Peyer's patch (tissue), 4 donors: ENCODE data around the gene WDR64. TPM values are rescaled to one million over a fixed set of nuclear protein-coding genes. Genes with fewer than 3 reads are reported as not detected.

Experiments
- DNase-seq, 3 donors: peaks; one replicate each; pipeline ENCODE4 v3.0.0-alpha.2; 2017 to 2019
- H3K27ac ChIP-seq, 4 donors: fragments of 200-600 bp; sonication (generic); one replicate each; pipeline ENCODE4 v1.5.1; 2016 to 2019
- H3K27me3 ChIP-seq, 2 donors: fragments of 200-600 bp; sonication (generic); one replicate each; pipeline ENCODE4 v1.5.1; 2019
- H3K36me3 ChIP-seq, 3 donors: fragments of 200-600 bp; sonication (generic); one replicate each; pipeline ENCODE4 v1.5.1; 2016 to 2019
- H3K4me1 ChIP-seq, 4 donors: fragments of 200-600 bp; sonication (generic); one replicate each; pipeline ENCODE4 v1.5.1; 2016 to 2019
- H3K4me3 ChIP-seq, 4 donors: fragments of 200-600 bp; sonication (generic); 1 replicate in 3 of 4; 2 replicates in 1 of 4; pipeline ENCODE4 v1.5.1; 2016 to 2019; ENCODE audit warnings: mild to moderate bottlenecking in 1 of 4
- H3K9me3 ChIP-seq, 4 donors: fragments of 200-600 bp; sonication (generic); one replicate each; pipeline ENCODE4 v1.5.1; 2016 to 2019; ENCODE audit warnings: mild to moderate bottlenecking in 1 of 4
- POLR2A ChIP-seq, 2 donors: fragments of 450-650 bp; IDR thresholded peaks; one replicate each; pipeline ENCODE4 v1.5.1; 2017; ENCODE audit warnings: antibody characterized with exemption in 2 of 2, mild to moderate bottlenecking in 2 of 2, moderate library complexity in 2 of 2
- total RNA-seq, 4 donors: library from RNA; depleted of rRNA; stranded (reverse); fragments of >200 nt; gene quantifications; one replicate each; pipeline ENCODE4 v1.1.0, GENCODE V29; 2016
- TF ChIP-seq, protein P1 (sequence below), 6 experiments: fragments of 450-650 bp in 4 of 6; fragments of 200-600 bp in 2 of 6; sonication (generic) in 1 of 6; IDR thresholded peaks; one replicate each; pipeline ENCODE4 v1.5.1; 2017 to 2019; ENCODE audit warnings: antibody characterized with exemption in 6 of 6, mild to moderate bottlenecking in 3 of 6, moderate library complexity in 1 of 6

WDR64 gene
- total RNA-seq, 4 donors from 2014 or later, result not detected

DNA sequence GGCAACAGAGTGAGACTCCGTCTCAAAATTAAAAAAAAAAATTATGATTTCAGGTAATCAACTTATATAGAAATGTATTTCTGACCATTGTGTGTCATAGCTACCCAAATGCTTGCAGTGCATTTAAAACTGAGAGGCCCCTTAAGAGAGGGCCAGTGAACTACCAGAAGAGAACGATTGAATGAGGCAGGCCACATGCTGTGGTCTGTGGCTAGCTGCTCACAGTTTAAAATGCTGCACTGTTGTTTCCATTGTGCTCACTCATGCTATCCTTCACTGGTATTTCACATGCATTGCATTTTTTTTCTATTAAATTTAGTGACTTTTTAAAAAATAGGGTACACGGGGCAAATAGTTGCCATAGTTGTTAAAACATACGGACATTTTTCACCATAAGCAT lies 37.9 kb upstream of the WDR64 start:
- H3K9me3 ChIP-seq, result no peaks in the 10 kb centered on the region
- no peaks in the 10 kb centered on the region for H3K36me3 ChIP-seq
- H3K27me3 ChIP-seq, result no peaks in the 10 kb centered on the region
- TF ChIP-seq, protein P1, sequence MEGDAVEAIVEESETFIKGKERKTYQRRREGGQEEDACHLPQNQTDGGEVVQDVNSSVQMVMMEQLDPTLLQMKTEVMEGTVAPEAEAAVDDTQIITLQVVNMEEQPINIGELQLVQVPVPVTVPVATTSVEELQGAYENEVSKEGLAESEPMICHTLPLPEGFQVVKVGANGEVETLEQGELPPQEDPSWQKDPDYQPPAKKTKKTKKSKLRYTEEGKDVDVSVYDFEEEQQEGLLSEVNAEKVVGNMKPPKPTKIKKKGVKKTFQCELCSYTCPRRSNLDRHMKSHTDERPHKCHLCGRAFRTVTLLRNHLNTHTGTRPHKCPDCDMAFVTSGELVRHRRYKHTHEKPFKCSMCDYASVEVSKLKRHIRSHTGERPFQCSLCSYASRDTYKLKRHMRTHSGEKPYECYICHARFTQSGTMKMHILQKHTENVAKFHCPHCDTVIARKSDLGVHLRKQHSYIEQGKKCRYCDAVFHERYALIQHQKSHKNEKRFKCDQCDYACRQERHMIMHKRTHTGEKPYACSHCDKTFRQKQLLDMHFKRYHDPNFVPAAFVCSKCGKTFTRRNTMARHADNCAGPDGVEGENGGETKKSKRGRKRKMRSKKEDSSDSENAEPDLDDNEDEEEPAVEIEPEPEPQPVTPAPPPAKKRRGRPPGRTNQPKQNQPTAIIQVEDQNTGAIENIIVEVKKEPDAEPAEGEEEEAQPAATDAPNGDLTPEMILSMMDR (IDR thresholded peaks at IDR 0.05), result no peak
- no peak for DNase-seq
- H3K27ac ChIP-seq, result no peak overlapping the region
- peaks cover 0 to 21% (median 0%) of the 10 kb centered on the region in 4 donors for H3K4me1 ChIP-seq
- H3K4me3 ChIP-seq, result no peak overlapping the region

DNA sequence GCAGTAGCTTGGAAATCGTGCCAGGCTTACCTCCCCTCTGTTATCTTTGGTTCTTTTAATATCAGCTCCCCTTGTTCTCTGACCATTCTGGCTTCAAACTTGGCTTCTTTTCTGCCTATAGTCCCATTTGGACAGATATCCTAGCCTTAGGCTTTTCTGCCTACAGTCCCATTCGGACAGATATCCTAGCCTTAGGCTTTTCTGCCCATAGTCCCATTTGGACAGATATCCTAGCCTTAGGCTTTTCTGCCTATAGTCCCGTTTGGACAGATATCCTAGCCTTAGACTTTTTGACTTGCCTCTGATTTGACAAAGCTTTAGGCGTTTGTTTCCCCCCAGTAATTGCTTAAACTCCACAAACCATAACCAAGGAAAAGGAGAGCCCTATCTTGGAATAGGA lies 37.5 kb upstream of the WDR64 start:
- Histone ChIP-seq H3K27ac (no peak overlapping the region), H3K4me3 (no peak overlapping the region), H3K27me3 (no peaks in the 10 kb centered on the region), H3K36me3 (no peaks in the 10 kb centered on the region), H3K4me1 (peaks cover 0 to 21% (median 0%) of the 10 kb centered on the region in 4 donors), H3K9me3 (no peaks in the 10 kb centered on the region)
- no peak for DNase-seq
- TF ChIP-seq, protein P1 (IDR thresholded peaks at IDR 0.05), result no peak
- TF ChIP-seq POLR2A (IDR thresholded peaks at IDR 0.05), result no peak

DNA sequence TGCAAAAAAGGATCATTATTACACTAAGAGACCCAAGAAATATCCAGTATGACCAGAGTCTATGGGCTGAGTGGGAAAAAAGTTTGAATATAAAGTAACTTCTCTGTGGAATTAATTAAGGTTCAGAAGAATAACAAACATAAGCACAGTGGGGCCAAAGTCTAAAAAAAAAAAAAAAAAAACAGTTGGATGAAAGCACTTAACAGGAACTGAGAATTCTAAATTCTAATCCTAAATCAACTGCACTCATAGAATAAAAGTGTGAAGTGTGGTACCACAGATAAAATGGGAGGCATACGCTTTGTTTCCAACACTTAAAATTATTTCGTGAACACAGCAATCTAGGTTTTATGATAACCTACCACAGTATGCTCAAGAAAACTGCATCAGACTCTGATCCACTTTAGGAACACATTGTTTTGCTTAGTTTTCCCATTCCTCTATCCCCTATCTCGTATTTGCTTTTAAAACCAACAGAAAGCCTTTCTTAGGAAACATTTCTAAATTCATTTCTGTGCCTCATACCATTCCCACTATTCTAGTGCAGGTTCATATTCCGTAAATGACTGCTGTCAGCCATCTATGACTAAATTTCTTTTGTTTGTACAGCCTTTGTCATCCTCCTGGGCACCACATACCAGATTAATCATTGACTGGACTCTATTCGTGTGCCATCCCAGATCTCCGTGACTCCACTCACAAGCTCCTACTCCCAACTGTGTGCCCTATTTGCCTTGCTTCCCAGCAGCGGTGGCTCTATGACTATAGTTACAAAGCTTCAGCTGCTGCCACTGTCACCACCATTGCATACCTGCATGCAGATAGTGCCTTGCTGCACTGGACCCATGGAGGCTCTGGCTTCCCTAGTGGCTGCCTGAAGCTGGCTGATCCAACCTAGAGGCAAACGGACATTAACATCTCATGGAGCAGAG lies 36.8 kb upstream of the WDR64 start:
- peak in 1 of 3 donors; percentile 51 for DNase-seq
- Histone ChIP-seq H3K36me3 (no peaks in the 10 kb centered on the region), H3K4me1 (peaks cover 0 to 16% (median 0%) of the 10 kb centered on the region in 4 donors), H3K4me3 (peak overlapping the region in 1 of 4 donors; percentile 11), H3K9me3 (no peaks in the 10 kb centered on the region), H3K27me3 (no peaks in the 10 kb centered on the region), H3K27ac (peak overlapping the region in 1 of 4 donors; percentile 6)
- TF ChIP-seq, protein P1 (IDR thresholded peaks at IDR 0.05), result no peak
- TF ChIP-seq POLR2A (IDR thresholded peaks at IDR 0.05), result no peak

DNA sequence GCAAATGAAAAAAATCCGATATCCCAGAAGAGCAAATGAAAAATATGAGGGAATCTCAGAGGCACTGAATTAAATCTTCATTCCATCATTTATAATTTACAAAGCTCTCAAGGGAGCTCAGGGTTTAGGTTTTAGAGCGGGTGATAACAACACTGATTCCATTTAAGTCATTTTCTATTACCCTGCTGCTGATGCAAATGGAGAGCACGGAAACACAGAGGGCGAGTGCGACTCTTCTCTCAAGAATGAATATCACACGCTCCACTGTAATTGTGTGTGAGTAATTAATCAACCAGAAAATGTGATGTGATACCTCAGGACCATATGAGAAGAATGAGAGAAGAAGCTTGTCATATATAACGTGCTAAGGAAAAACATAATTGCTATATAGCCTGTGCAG lies 34.7 kb upstream of the WDR64 start:
- no peak for DNase-seq
- no peaks in the 10 kb centered on the region for H3K9me3 ChIP-seq
- H3K4me1 ChIP-seq, result peaks cover 0 to 9% (median 0%) of the 10 kb centered on the region in 4 donors
- H3K4me3 ChIP-seq, result no peak overlapping the region
- TF ChIP-seq, protein P1 (IDR thresholded peaks at IDR 0.05), result no peak
- no peak for TF ChIP-seq POLR2A (IDR thresholded peaks at IDR 0.05)
- H3K27me3 ChIP-seq, result no peaks in the 10 kb centered on the region
- no peak overlapping the region for H3K27ac ChIP-seq
- no peaks in the 10 kb centered on the region for H3K36me3 ChIP-seq

DNA sequence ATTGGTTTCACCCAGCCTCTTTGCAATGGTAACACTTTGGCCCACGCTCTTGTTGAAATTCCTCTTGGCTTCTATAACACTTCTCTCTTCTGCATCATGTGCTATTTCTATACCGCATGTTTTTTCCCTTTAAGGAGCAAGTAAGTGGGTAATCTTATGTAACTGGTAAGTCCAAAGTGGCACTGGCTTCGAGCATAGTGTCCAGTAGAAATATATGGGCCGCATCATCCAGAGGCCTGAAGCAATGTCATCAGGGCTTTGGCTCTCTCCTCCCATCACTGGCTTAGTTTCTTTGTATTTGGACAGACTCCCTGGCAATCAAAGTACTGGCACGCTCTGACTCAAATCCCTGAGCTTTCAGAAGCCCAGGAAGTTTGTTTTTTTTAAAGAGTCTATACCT lies 29.4 kb upstream of the WDR64 start:
- DNase-seq, result no peak
- H3K27ac ChIP-seq, result no peak overlapping the region
- H3K4me3 ChIP-seq, result no peak overlapping the region
- TF ChIP-seq POLR2A (IDR thresholded peaks at IDR 0.05), result no peak
- TF ChIP-seq, protein P1 (IDR thresholded peaks at IDR 0.05), result no peak
- H3K27me3 ChIP-seq, result no peaks in the 10 kb centered on the region
- no peaks in the 10 kb centered on the region for H3K4me1 ChIP-seq
- H3K9me3 ChIP-seq, result no peaks in the 10 kb centered on the region
- H3K36me3 ChIP-seq, result no peaks in the 10 kb centered on the region
